DMS153 (cell line): ENCODE measurements around the gene KCNH6.

Experiments
- DNase-seq: peaks from one replicate; lab custom pipeline; 2025; lab: John Stamatoyannopoulos, UW

The KCNH6 gene

DNA sequence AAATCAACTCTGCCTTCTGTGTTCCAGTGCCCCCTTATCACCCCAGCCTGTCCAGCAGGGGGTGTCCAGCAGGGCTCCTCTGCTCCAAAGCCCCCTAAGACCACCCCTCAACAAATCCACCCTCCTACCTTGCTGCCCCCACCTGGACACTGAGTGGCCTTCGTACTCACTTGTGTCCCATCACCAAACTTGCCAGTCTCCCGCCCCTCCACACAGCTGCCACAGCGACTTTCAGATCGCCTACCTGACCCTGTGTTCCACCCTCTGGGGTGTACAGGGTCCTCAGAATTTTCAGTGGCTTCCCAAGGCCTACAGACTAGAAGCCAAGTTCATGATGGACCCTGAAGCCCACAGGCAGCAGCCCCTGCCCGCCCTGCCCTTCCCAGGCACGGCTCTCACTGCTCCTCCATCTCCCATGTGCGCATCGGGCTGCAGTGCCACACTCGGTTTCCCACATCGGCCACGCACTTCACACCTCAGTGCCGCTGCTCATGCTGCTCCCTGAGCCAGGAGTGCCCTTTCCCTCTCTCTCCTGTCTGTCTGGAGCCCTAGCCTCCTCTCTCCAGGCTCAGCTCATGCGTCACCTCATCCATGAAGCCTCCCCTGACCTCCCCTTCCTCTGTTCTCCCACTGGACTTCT, 11.8 kb downstream of the KCNH6 start:
- no peak for DNase-seq

DNA sequence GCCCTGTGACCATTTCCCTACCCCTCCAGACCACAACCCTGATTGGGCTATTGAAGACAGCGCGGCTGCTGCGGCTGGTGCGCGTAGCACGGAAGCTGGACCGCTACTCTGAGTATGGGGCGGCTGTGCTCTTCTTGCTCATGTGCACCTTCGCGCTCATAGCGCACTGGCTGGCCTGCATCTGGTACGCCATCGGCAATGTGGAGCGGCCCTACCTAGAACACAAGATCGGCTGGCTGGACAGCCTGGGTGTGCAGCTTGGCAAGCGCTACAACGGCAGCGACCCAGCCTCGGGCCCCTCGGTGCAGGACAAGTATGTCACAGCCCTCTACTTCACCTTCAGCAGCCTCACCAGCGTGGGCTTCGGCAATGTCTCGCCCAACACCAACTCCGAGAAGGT, 12.5 kb downstream of the KCNH6 start:
- no peak for DNase-seq

DNA sequence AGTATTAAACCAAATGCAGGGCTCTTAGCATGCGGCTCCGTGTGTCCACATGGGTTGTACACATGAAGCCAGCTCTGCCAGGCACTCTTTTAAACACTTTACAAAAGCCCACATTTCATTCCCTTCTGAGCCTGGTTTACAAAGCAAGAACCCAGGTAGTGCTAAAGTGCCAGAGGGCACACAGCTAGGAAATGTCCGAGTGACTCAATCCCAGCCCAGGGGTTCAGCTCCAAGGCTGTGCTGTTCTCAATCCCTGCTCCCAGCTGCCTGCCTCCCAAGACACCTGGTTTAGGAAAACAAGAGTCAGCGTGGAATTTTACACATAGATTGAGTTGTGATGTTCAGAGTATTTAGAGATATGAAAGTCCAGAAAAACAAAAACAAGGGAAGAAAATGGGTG, 13.8 kb downstream of the KCNH6 start:
- DNase-seq, result no peak

DNA sequence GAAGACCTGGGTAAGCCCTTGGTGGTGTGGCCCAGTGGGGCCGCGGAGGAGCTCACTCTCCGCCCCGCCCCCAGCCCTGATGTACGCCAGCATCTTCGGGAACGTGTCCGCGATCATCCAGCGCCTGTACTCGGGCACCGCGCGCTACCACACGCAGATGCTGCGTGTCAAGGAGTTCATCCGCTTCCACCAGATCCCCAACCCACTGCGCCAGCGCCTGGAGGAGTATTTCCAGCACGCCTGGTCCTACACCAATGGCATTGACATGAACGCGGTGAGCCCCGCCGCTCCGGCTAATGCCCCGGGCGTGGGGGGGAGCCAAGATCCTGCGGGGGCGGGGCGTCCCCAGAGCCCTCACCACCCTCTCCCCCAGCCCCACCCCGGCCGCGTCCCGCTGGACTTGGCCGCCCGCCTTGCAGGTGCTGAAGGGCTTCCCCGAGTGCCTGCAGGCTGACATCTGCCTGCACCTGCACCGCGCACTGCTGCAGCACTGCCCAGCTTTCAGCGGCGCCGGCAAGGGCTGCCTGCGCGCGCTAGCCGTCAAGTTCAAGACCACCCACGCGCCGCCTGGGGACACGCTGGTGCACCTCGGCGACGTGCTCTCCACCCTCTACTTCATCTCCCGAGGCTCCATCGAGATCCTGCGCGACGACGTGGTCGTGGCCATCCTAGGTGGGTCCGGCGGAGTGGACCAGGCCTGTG, 15.0 kb downstream of the KCNH6 start:
- no peak for DNase-seq

DNA sequence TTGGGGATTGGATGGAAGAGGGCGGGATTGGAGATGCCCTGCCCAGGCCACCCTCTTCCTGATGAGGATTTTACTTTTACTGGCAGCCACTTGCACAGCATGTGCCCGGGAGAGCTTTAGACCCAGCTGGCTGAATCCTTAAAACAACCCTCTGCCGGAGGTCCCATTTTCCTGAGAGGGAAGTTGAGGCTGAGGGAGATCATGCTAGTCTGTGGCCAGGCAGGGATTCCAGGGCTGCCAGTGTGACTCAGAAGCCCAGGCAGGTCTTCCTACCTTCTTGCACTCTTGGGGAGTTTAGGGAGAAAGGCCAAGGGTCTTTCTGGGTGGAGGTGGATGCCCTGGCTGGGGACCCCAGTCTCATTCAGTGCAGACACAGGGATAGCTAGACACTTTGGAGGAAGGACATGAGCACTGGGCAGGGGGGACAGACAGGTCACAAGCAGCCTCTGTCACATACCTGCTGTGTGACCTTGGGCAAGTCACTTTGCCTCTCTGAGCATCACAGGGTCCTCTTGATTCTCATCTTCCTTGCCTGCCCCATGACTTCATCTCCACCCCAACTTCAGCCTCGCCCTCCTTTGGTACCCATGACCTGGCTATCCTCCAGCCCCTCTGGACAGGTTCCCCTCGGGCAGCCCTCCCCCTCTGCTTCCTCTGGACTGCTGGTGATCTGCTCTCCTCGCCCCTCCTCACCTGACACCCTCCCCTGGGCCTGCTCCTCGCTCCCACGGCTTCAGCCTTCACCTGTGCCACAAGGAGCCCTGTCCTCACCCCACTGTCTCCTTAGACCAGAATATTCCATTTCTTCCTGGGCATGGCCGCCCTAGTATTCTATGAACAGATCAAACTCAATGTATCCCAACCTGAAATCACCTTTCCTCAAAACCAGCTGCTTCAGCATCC, 15.8 kb downstream of the KCNH6 start:
- DNase-seq, result no peak

DNA sequence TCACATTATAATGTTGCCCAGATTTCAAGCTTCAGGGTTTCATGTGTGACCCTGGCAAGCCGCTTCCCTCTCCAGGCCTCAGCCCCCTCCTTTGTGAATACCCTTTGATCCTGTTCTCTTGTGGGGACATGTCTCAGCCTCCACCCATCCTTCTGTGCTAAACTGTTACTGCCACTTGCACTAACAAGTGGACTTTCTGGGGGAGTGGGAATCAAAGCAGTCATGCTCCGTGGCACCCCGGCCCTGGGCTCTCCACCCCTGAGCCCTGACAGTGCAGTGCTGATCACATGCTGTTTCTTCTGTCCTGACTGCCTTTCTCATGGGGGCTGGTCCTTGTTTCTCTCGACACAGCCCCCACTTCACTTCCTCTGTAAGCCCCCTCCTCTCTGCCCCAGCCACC, 17.4 kb downstream of the KCNH6 start:
- DNase-seq, result no peak

DNA sequence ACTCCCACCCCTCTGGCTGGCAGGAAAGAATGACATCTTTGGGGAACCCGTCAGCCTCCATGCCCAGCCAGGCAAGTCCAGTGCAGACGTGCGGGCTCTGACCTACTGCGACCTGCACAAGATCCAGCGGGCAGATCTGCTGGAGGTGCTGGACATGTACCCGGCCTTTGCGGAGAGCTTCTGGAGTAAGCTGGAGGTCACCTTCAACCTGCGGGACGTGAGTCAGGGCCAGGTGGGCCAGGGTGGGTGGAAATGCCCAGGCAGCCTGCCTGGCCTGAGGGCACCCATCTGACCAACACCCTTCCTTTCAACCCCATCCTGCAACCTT, 19.0 kb downstream of the KCNH6 start:
- no peak for DNase-seq

DNA sequence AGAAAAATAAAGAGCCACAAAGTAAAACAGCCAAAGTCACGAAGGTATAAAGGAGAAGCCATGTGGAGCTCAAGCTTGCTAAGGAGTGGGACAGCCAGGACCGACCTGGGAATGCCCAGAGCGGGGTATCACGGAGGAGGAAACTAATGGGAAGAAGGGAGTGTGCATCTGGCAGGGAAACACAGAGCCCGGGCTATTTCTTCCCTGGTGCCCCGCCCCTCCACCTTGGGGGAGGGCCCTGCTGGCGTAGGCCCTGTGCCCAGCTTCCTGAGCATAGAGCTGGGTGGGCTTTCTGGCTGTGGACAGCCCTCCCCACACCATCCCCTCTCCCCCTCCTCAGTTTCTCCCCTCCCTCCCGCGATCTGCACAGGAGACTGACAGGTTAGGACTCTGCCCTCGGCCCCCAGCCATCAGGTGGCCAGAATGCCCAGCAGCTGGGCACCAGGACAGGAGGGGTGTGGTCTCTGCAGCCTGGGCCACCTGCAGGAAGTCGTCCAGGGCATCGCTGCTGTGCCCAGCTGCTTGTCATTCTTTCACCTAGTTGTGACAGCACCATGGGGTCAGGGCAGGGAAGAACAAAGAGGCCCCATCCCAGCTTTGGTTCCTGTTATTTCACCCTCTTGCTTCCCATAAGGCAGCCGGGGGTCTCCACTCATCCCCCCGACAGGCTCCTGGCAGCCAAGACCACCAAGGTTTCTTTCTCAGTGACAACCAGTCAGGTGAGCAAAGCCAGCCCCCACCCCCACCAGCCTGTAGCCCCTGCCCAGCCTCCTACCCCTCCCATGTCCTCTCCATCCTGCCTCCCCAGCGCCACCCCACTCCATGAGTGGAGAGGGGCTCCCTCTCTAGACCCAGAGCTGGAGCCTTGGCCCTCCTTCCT, 20.0 kb downstream of the KCNH6 start:
- no peak for DNase-seq

DNA sequence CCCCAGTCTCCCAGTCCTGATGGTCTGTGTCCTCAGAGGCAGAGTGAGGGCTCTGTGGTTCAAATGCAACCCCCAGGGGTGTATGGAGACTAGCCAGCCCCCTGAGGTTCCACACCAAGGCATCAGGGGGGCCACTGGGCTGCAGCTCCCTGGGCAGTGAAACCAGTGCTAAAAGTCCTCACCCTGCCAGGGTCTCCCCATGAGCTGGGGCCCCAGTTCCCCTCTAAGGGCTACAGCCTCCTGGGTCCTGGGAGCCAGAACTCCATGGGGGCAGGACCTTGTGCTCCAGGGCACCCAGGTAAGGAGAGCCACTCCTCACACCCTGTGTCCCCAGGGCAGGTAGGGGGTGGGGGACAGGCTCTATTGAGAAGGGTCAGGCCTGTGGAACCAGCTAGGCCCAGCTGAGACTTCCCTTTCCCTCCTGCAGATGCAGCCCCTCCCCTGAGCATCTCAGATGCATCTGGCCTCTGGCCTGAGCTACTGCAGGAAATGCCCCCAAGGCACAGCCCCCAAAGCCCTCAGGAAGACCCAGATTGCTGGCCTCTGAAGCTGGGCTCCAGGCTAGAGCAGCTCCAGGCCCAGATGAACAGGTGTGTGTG, 20.8 kb downstream of the KCNH6 start:
- DNase-seq, result no peak

DNA sequence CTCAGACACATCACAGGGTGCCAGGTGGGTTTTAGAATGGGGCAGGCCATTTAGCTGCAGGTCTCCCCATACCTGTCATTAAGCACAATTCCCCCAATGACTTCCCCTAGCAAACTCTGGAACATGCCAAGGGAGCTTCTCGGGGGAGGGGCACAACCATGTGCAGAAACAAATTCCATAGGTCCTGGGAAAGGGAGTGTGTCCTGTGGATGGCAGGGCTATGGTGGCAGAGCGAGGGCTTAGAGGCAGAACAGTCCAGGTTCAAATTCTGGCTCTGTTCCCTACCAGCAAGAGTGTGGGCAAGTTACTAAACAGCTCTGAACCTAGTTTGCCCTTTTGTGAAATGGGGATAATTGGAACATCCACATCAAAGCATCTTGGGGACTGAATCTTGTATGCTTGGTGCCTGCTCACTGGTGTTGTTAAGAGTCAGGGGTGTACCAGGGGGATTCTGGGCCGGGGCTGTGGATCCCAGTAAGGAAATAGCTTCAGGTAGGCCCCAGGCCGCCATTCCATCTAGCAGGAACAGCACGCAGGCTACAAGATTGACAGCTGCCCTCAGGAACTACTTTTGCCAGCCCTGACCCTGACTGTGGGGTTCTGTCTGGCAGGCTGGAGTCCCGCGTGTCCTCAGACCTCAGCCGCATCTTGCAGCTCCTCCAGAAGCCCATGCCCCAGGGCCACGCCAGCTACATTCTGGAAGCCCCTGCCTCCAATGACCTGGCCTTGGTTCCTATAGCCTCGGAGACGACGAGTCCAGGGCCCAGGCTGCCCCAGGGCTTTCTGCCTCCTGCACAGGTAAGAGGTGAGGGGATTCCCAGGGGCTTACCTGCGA, 21.5 kb downstream of the KCNH6 start:
- no peak for DNase-seq

DNA sequence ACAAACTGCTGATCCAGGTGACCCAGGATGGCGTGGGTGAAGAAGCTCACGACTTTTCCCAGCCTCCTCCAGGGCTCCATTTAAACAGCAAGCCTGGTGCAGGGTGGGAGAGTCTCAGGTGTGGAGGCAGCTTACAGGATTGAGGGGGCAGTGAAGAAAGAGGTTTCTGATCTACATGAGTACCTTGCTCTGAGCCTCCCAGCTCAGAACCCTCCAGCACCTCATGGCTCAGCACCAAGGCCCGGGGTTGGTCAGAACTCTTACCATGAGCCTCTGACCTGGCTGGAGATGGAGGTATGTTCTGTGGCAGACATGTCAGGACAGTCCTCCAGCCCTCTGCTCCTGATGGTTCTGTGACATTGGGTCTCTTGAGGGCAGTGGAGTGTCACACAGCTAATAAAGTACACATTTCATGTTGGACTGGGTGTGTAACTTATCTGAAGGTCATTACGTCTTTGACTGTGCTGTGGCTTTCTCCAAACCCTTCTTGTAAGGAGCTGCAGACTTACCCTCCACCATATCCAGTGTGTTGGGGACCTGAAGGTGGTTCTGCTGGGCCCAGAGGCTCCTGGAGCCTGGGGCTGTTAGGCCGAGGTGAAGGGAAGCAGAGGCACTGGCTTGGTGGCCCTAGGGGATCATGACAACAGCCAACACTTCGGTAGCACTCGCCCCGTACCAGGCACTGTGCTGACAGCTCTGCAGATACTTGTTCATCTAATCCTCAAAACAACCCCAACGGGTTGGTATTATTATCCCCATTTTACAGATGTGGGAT, 23.3 kb downstream of the KCNH6 start:
- no peak for DNase-seq

DNA sequence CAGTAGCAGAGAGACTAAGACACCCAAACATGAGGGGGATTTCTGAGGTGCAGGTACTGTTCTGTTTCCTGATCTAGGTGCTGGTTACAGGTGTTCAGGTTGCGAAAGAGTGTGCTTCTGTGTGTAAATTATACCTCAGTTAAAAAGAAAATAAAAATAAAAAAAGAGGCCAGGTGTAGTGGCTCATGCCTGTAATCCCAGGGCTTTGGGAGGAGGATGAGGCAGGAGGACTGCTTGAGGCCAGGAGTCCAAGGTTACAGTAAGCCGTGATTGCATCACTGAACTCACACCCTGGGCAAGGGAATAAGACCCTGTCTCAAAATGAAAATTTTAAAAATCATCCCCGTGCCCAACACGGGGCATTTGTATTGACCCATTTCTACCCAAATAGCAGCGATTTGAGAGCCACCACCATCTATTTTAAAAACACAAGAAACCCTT, 23.9 kb downstream of the KCNH6 start:
- DNase-seq, result no peak

DNA sequence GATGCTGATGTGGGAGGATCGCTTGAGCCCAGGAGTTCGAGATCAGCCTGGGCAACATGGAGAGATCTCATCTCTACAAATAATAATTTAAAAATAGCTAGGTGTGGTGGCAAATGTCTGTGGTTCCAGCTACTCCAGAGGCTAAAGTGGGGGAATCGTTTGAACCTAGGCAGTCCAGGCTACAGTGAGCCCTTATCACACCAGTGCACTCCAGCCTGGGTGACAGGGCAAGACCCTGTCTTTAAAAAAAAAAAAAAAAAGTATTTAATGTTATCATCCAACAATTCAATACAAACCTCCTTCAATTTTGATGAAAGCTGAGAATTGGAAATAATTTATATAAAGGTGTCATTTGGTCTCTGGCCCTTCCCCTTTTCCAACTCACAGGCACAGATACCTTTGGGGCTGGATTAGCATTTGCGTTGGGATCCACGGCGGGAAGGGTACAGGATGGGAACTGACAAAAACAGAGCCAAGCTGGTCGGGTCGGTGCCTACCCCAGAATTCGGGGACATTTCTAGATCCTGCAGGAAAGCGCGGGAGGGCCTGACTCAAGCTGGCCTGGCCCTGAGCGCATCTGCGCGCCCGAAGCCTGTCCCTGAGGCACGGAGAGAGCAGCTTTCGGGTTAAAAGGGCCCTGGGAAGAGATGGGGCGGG, 26.3 kb downstream of the KCNH6 start:
- DNase-seq, result no peak

DNA sequence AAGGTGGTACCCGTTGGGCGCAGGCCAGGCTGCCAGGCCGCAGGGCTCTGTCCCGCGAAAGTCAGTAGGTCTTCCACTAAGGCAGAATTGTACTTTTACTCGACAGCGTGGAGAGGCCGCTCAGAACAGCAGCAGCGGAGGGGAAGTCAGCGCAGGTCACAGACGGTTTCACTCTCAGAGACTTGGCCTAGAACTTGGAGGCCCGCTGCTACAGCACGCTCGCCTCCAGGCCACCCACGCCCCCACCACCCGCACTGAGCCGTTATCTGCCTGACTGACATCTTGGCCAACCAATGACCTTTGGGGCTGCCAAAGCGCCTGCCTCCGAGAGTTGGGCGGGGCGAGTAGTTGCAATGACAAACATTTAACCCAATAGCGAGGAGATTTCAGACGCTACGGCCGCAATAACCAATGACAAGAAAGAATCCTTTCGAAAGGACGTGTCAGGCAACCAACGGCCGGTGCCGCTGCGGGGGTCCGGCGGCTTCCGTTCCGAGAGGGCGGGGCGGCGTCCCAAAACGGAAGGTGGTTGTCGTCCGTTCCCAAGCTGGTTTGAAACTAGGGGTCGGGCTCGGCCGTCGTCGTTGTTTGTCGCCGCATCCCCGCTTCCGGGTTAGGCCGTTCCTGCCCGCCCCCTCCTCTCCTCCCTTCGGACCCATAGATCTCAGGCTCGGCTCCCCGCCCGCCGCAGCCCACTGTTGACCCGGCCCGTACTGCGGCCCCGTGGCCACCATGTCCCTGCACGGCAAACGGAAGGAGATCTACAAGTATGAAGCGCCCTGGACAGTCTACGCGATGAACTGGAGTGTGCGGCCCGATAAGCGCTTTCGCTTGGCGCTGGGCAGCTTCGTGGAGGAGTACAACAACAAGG, 27.0 kb downstream of the KCNH6 start, which contains the start of gene DCAF7:
TSS of gene DCAF7 (plus strand) at position 532 of the 871 bp plus-strand sequence. CDS start at position 733, 201 bp downstream.
- DNase-seq, result peak; percentile 99

DNA sequence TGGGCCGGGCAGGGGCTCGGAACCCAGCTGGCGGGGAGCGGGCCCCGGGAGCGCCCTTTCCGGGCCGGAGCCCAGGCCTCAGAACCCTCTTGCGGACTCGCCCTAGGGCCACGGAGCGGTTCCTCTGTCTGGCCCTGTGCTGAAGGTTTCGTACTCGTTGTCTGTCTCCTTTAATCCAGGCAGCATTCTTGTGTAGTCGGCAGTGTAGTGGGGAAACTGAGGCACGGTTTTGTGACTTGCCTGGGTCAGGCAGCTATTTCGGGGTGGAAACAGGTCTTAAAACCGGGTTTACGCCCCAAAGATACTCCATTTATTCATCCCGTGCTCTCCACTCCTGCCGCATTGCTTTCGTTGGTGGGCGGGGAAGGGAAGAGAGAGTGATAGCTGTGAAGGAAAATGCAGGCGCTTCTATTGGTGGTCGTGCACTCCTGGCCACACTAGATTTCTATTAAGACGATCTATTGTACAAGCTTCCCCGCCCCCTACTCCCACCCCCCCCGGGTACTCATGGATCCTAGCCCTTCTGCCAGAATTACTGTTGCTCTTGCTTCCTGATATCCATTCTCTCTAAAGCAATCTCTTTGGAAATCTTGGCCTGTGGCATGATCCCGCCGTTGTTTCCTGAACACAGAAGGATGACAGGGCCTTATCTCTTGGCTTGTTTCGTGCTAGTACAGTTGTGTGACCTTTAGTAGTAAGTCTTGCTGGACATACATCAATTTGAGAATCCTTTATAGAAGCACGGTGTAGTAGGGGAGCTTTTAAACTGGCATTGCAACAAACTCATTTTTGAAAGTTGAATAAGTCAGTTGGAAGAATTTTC, 27.9 kb downstream of the KCNH6 start:
- DNase-seq, result peak; percentile 7

DNA sequence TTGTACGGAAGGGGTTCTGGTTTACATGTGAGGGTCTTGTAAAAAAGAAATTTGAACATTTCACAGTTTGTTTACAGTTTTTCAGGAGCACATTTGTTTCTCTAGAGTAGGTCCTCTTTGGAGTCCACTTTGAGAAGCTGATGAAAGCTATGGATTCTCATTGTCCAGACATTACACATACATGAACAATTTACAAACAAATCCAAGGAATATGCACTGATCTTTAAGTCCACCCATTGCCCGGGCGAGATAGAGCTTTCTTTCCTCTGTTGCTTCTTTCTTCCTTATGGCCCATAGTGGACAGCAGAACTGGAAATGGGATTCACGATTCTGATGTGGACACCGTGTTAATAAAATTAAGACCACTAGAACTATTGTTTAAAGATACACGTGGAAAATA, 29.1 kb downstream of the KCNH6 start:
- DNase-seq, result no peak

DNA sequence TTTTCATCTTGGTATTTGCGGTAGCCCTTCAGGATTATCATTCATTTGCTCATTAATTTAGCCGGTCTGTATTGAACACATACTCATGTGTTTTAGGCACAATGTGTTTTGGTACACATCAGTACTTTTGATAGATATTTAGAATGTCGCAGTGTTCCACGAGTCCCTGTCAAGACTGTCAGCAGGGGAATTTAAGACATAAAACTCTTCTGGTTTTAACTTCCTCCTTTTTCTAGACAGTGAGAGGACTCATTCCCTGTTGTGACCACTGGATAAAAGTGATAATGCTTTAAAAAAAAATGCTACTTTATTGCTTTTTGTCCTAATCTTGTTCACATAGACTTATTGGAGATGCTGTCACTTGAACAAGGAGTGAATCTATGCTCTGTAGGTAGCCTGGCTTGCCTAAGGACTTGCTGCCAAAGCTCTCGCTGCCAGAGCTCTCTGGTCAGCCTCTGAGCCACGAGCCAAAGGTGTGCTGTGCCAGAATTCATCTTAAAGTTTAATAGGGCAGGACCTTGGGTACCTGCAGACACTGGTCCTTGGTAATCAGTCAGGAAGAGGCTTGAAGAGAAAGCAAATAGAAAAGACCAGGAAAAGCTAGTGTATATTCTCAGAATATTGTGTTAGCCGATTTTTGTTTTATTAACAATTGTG, 32.5 kb downstream of the KCNH6 start:
- DNase-seq, result no peak
